Measurements from ENCODE around the gene BMP8B. TPM values are rescaled to one million over a fixed set of nuclear protein-coding genes. Genes with fewer than 3 reads are reported as not detected.

The BMP8B gene
- total and polyA plus RNA-seq, 4 donors: 0.08 to 0.19 (median 0.18) TPM

- H3K9ac ChIP-seq (ENCODE audit: low read depth in 1 of 2, low read length in 2 of 2): no peak overlapping the region
- H3K27ac ChIP-seq (ENCODE audit: low read depth in 1 of 2, low read length in 2 of 2): no peak overlapping the region
- H3K4me3 ChIP-seq (ENCODE audit: low read depth in 1 of 3, low read length in 3 of 3): no peak overlapping the region
- H3K36me3 ChIP-seq (ENCODE audit: control insufficient read depth in 4 of 4, insufficient read depth in 3 of 4, low read depth in 1 of 4, low read length in 3 of 4): no peaks in the 10 kb centered on the region
- peaks cover 0 to 5% (median 0%) of the 10 kb centered on the region in 4 donors for H3K27me3 ChIP-seq (ENCODE audit: control insufficient read depth in 4 of 4, insufficient read depth in 4 of 4, low read length in 3 of 4)
- 80% methylated on average over 12 of the region's 12 CpGs for WGBS
- no peaks in the 10 kb centered on the region for H3K9me3 ChIP-seq (ENCODE audit: control insufficient read depth in 4 of 4, low read length in 3 of 4)
- no peak for DNase-seq (ENCODE audit: low spot score)
- TF ChIP-seq EGR1 (IDR thresholded peaks at IDR 0.05; ENCODE audit: low read depth in 2 of 2) (no peak), RAD21 (IDR thresholded peaks at IDR 0.05) (no peak)
- H3K4me1 ChIP-seq (ENCODE audit: control insufficient read depth in 4 of 4, insufficient read depth in 4 of 4, low read length in 3 of 4): no peaks in the 10 kb centered on the region
These were observed 77.3 kb downstream of the BMP8B start for GRCh38 chr1:39711104-39711965.

- WGBS: 95% methylated on average over 4 of the region's 4 CpGs
These were observed 81.2 kb downstream of the BMP8B start for GRCh38 chr1:39707506-39707905.

More at GRCh38 chr1:39707506-39707905, 81.2 kb downstream of the BMP8B start:
- no peaks in the 10 kb centered on the region for H3K9me3 ChIP-seq (ENCODE audit: control insufficient read depth in 4 of 4, low read length in 3 of 4)
- TF ChIP-seq MAX (IDR thresholded peaks at IDR 0.05): no peak
- no peak for TF ChIP-seq TAF1 (conservative IDR thresholded peaks at IDR 0.05)
- no peak for TF ChIP-seq GABPA (IDR thresholded peaks at IDR 0.05 in 1 of 2, conservative IDR thresholded peaks at IDR 0.05 in 1 of 2)
- TF ChIP-seq, protein P1, sequence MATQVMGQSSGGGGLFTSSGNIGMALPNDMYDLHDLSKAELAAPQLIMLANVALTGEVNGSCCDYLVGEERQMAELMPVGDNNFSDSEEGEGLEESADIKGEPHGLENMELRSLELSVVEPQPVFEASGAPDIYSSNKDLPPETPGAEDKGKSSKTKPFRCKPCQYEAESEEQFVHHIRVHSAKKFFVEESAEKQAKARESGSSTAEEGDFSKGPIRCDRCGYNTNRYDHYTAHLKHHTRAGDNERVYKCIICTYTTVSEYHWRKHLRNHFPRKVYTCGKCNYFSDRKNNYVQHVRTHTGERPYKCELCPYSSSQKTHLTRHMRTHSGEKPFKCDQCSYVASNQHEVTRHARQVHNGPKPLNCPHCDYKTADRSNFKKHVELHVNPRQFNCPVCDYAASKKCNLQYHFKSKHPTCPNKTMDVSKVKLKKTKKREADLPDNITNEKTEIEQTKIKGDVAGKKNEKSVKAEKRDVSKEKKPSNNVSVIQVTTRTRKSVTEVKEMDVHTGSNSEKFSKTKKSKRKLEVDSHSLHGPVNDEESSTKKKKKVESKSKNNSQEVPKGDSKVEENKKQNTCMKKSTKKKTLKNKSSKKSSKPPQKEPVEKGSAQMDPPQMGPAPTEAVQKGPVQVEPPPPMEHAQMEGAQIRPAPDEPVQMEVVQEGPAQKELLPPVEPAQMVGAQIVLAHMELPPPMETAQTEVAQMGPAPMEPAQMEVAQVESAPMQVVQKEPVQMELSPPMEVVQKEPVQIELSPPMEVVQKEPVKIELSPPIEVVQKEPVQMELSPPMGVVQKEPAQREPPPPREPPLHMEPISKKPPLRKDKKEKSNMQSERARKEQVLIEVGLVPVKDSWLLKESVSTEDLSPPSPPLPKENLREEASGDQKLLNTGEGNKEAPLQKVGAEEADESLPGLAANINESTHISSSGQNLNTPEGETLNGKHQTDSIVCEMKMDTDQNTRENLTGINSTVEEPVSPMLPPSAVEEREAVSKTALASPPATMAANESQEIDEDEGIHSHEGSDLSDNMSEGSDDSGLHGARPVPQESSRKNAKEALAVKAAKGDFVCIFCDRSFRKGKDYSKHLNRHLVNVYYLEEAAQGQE (IDR thresholded peaks at IDR 0.05): no peak
- TF ChIP-seq, protein P2, sequence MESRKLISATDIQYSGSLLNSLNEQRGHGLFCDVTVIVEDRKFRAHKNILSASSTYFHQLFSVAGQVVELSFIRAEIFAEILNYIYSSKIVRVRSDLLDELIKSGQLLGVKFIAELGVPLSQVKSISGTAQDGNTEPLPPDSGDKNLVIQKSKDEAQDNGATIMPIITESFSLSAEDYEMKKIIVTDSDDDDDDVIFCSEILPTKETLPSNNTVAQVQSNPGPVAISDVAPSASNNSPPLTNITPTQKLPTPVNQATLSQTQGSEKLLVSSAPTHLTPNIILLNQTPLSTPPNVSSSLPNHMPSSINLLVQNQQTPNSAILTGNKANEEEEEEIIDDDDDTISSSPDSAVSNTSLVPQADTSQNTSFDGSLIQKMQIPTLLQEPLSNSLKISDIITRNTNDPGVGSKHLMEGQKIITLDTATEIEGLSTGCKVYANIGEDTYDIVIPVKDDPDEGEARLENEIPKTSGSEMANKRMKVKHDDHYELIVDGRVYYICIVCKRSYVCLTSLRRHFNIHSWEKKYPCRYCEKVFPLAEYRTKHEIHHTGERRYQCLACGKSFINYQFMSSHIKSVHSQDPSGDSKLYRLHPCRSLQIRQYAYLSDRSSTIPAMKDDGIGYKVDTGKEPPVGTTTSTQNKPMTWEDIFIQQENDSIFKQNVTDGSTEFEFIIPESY (IDR thresholded peaks at IDR 0.05): no peak
- no peak for TF ChIP-seq FOXA2 (IDR thresholded peaks at IDR 0.05)
- no peak for TF ChIP-seq SP1 (IDR thresholded peaks at IDR 0.05)
- H3K4me3 ChIP-seq (ENCODE audit: low read depth in 1 of 3, low read length in 3 of 3): no peak overlapping the region
- DNase-seq (ENCODE audit: low spot score): no peak
- H3K36me3 ChIP-seq (ENCODE audit: control insufficient read depth in 4 of 4, insufficient read depth in 3 of 4, low read depth in 1 of 4, low read length in 3 of 4): no peaks in the 10 kb centered on the region
- no peak overlapping the region for H3K27ac ChIP-seq (ENCODE audit: low read depth in 1 of 2, low read length in 2 of 2)
- H3K27me3 ChIP-seq (ENCODE audit: control insufficient read depth in 4 of 4, insufficient read depth in 4 of 4, low read length in 3 of 4): no peaks in the 10 kb centered on the region
- no peaks in the 10 kb centered on the region for H3K4me1 ChIP-seq (ENCODE audit: control insufficient read depth in 4 of 4, insufficient read depth in 4 of 4, low read length in 3 of 4)
- no peak overlapping the region for H3K9ac ChIP-seq (ENCODE audit: low read depth in 1 of 2, low read length in 2 of 2)

Small RNA genes lying within 50 kb of the gene (small RNA-seq; reads per million reads assigned to genes)
- gene AL033527.1 (not detected), gene RNU7-121P (not detected)

Other genes with a start within 250 kb of the BMP8B start
- gene PABPC4, start 212.1 kb downstream of the BMP8B start, total RNA-seq: 10 to 100 TPM; 92.1 to 92.9 TPM
- gene PABPC4, start 212.1 kb downstream of the BMP8B start, polyA plus RNA-seq: 10 to 100 TPM; 48.7 to 59.9 TPM
- gene HEYL, start 149.2 kb downstream of the BMP8B start, total RNA-seq: 1 to 10 TPM in 1 of 2 donors, under 1 TPM in 1; 0.61 to 1.7 TPM
- gene HEYL, start 149.2 kb downstream of the BMP8B start, polyA plus RNA-seq: 1 to 10 TPM; 1.1 to 1.3 TPM
- under 1 TPM in 1 of 2 donors, not detected in 1; 0.08 TPM for gene NT5C1A, start 116.8 kb downstream of the BMP8B start, total RNA-seq
- gene NT5C1A, start 116.8 kb downstream of the BMP8B start, polyA plus RNA-seq: under 1 TPM in 1 of 2 donors, not detected in 1; 0.05 TPM
- not detected for gene HPCAL4, start 97.4 kb downstream of the BMP8B start, total RNA-seq
- gene HPCAL4, start 97.4 kb downstream of the BMP8B start, polyA plus RNA-seq: not detected
- 10 to 100 TPM; 15.5 to 17.7 TPM for gene PPIE, start 50.0 kb downstream of the BMP8B start, total RNA-seq
- gene PPIE, start 50.0 kb downstream of the BMP8B start, polyA plus RNA-seq: 10 to 100 TPM; 20.8 to 23.6 TPM
- under 1 TPM; 0.14 to 0.17 TPM for gene OXCT2, start 17.5 kb downstream of the BMP8B start, total RNA-seq
- gene OXCT2, start 17.5 kb downstream of the BMP8B start, polyA plus RNA-seq: under 1 TPM; 0.11 to 0.47 TPM
- gene TRIT1, start 94.6 kb upstream of the BMP8B start, total RNA-seq: 10 to 100 TPM in 1 of 2 donors, 1 to 10 TPM in 1; 9.3 to 11.2 TPM
- gene TRIT1, start 94.6 kb upstream of the BMP8B start, polyA plus RNA-seq: 1 to 10 TPM; 4.5 to 5.0 TPM
- 1 to 10 TPM; 1.8 to 6.6 TPM for gene MYCL, start 113.1 kb upstream of the BMP8B start, total RNA-seq
- gene MYCL, start 113.1 kb upstream of the BMP8B start, polyA plus RNA-seq: 1 to 10 TPM; 2.4 to 2.6 TPM
- 100 to 1,000 TPM in 1 of 2 donors, under 1 TPM in 1; 0.37 to 294 TPM for gene MFSD2A, start 166.3 kb upstream of the BMP8B start, total RNA-seq
- 100 to 1,000 TPM in 1 of 2 donors, 10 to 100 TPM in 1; 84.3 to 257 TPM for gene MFSD2A, start 166.3 kb upstream of the BMP8B start, polyA plus RNA-seq

Measured in liver (tissue), 10 donors.